Endothelial cell of hepatic sinusoid (primary cell): ENCODE results near the gene TBC1D4.

Source experiments
- in situ Hi-C: cut with HindIII; loops from 2 replicates; pipeline ENCODE4 v1.10.0; 2017; ENCODE audit warnings: low sequenced_read_pairs

The TBC1D4 gene

GRCh38 chr13:75482070-75482819 is at the start of gene TBC1D4:
TBC1D4 (minus strand) TSS chr13:75482169; CDS start chr13:75481767, 402 bp downstream.
- in situ Hi-C loops = loop anchor here (5.0 kb wide), 1 partner anchor 70 kb away; no protein-coding TSS in a partner anchor

GRCh38 chr13:75530549-75530961 is 48.6 kb upstream of the TBC1D4 start:
- in situ Hi-C loops = no loop called here

- in situ Hi-C loops = no loop called here
Observed at GRCh38 chr13:75521956-75522355, 40.0 kb upstream of the TBC1D4 start.

GRCh38 chr13:75518439-75519088 is 36.6 kb upstream of the TBC1D4 start:
- in situ Hi-C loops = no loop called here

- in situ Hi-C loops = no loop called here
Observed at GRCh38 chr13:75514080-75514995, 32.4 kb upstream of the TBC1D4 start.

- in situ Hi-C loops = no loop called here
Observed at GRCh38 chr13:75513271-75513670, 31.3 kb upstream of the TBC1D4 start.

GRCh38 chr13:75512253-75512652 is 30.3 kb upstream of the TBC1D4 start:
- in situ Hi-C loops = no loop called here

- in situ Hi-C loops = no loop called here
Observed at GRCh38 chr13:75511051-75511625, 29.2 kb upstream of the TBC1D4 start.

GRCh38 chr13:75508002-75508548 is 26.1 kb upstream of the TBC1D4 start:
- in situ Hi-C loops = no loop called here

- in situ Hi-C loops = no loop called here
Observed at GRCh38 chr13:75507027-75508001, 25.3 kb upstream of the TBC1D4 start.

GRCh38 chr13:75506018-75506417 is 24.0 kb upstream of the TBC1D4 start:
- in situ Hi-C loops = no loop called here

GRCh38 chr13:75505327-75505726 is 23.4 kb upstream of the TBC1D4 start:
- in situ Hi-C loops = no loop called here

- in situ Hi-C loops = no loop called here
Observed at GRCh38 chr13:75495938-75496337, 14.0 kb upstream of the TBC1D4 start.

GRCh38 chr13:75494491-75494890 is 12.5 kb upstream of the TBC1D4 start:
- in situ Hi-C loops = no loop called here

GRCh38 chr13:75493156-75493555 is 11.2 kb upstream of the TBC1D4 start:
- in situ Hi-C loops = no loop called here

GRCh38 chr13:75492389-75492788 is 10.4 kb upstream of the TBC1D4 start:
- in situ Hi-C loops = no loop called here

- in situ Hi-C loops = no loop called here
Observed at GRCh38 chr13:75491376-75491775, 9.4 kb upstream of the TBC1D4 start.

- in situ Hi-C loops = no loop called here
Observed at GRCh38 chr13:75489502-75490263, 7.7 kb upstream of the TBC1D4 start.
